VCaP (cell line): ENCODE measurements around the gene MACF1.

Source experiments
- H3K27ac ChIP-seq: fragments of 450-650 bp; 2 replicates; pipeline ENCODE4 v1.5.1; 2017
- CTCF ChIP-seq: fragments of 450-650 bp; conservative IDR thresholded peaks from 2 replicates; pipeline ENCODE4 v1.5.1; 2017; ENCODE audit warnings: mild to moderate bottlenecking, moderate library complexity

The MACF1 gene

GRCh38 chr1:39360731-39361130 is 156.2 kb downstream of the MACF1 start:
- peak overlapping the region; percentile 52 for H3K27ac ChIP-seq
- TF ChIP-seq CTCF: no peak

DNA sequence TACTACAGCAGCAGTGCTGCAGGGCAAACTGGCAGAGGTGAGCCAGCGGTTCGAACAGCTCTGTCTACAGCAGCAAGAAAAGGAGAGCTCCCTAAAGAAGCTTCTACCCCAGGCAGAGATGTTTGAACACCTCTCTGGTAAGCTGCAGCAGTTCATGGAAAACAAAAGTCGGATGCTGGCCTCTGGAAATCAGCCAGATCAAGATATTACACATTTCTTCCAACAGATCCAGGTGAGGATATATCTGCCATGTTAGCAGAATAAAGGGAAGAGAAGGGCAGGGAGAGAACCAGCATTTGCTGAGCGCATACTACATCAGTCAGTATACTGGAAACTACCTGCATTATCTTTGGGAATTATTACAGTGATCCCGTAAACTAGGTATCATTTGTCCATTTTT is 157.0 kb downstream of the MACF1 start:
- TF ChIP-seq CTCF: no peak
- H3K27ac ChIP-seq: peak overlapping the region; percentile 52

DNA sequence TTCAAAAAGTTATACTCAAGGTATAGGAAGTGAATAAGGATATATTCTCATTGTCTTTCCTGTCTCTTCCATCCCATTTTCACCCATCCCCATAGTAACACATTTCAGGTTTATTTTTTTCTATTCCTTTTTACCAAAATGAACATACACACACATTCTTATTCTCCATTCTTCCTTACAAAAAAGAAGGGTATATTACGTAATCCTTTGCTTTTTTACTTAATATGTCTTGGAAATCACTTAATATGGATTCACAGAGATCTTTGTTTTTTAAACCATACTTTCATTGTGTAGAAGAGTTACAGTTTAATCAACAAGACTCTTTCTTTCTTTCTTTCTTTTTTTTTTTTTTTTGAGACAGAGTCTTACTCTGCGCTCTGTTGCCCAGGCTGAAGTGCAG is 158.8 kb downstream of the MACF1 start:
- no peak overlapping the region for H3K27ac ChIP-seq
- TF ChIP-seq CTCF: no peak

DNA sequence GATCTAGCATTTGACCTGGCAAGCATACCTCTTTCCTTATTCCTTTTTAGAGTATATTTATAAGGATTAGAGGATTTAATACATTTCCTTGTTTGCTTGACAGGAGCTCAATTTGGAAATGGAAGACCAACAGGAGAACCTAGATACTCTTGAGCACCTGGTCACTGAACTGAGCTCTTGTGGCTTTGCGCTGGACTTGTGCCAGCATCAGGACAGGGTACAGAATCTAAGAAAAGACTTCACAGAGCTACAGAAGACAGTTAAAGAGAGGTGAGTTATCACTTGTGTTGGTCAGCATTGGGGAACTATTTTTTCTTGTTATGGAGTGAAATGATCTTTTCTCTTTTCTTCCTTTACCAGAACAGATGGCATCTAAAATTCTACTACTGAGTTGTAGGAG is 163.6 kb downstream of the MACF1 start:
- H3K27ac ChIP-seq: peak overlapping the region; percentile 70; the same call in 1 of the 2 replicates
- no peak for TF ChIP-seq CTCF

DNA sequence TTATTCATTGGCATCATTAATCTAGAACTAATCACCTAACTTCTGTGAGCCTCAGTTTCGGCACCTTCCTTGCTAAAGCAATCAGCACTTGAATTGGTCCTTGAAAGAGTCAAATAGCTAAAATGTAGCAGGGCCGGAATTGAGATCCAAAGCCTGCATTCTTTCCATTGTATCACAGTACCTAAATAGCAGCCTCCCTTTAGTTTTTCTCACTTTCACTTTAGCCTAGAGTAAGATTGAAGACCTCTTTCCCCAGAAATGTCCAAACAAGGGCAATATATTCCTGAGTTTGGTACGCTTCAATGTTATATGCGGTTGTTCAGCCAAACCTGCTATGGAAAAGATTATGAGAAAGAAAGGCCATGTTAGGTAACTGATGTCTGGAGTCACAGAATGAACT is 165.1 kb downstream of the MACF1 start:
- no peak overlapping the region for H3K27ac ChIP-seq
- TF ChIP-seq CTCF: no peak

DNA sequence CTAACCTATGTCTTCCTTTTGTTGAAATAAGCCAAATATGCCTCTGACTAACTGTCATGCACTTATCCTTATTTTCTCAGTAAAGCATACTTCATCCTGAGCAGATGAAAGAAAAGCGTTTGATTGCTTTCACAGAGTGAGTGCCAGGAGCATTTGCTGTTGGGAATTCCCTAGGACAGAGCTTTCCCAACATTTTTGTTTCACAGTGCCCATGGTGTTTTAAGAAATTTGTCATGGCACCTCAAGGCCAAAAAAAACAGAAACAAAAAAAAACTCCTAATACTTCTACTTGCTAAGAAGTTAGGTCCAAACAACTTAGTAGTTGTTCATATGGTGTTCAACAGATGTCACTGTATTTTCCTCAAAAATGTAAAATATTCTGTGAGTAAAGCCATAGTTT is 166.1 kb downstream of the MACF1 start:
- TF ChIP-seq CTCF: no peak

GRCh38 chr1:39372105-39372504 is 167.6 kb downstream of the MACF1 start:
- no peak for TF ChIP-seq CTCF
- no peak overlapping the region for H3K27ac ChIP-seq

More for the DNA sequence above, 166.1 kb downstream of the MACF1 start:
- no peak overlapping the region for H3K27ac ChIP-seq

DNA sequence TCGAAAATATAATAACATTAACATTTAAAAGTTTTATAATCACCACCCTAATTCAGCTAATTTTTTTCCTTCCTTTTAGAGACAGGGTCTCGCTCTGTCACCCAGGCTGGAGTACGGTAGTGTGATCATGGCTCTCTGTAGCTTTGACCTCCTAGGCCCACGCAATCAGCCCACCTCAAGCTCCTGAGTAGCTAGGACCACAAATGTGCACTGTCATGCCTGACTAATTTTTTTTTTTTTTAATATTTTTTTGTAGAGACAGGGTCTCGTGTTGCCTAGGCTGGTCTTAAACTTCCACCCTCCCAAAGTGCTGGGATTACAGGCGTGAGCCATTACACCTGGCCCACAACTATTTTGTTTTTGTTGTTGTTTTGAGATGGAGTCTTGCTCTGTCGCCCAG is 172.2 kb downstream of the MACF1 start:
- no peak for TF ChIP-seq CTCF

More for the DNA sequence above, 172.2 kb downstream of the MACF1 start:
- H3K27ac ChIP-seq: no peak overlapping the region
